K562 (cell line): Measurements from ENCODE around the gene LGALS12. TPM values are rescaled to one million over a fixed set of nuclear protein-coding genes. Genes with fewer than 3 reads are reported as not detected.

Experiments used
- BRF2 ChIP-seq: IDR thresholded peaks from 3 replicates; pipeline ENCODE4 v1.6.1; 2011; ENCODE audit warnings: borderline replicate concordance, mild to moderate bottlenecking; ENCODE audit not compliant: insufficient read length, insufficient read depth
- ELF1 ChIP-seq: fragments of 200-800 bp; sonication (Bioruptor generic); IDR thresholded peaks from 2 replicates; pipeline ENCODE4 v1.6.1; 2016; ENCODE audit warnings: missing genetic modification characterization, missing compliant biosample characterization
- IRF9 ChIP-seq: fragments of 450-650 bp; IDR thresholded peaks from 2 replicates; pipeline ENCODE4 v1.6.1; 2016; ENCODE audit warnings: missing biosample characterization, missing genetic modification characterization
- JUND ChIP-seq, 2 experiments: IDR thresholded peaks; 2 replicates in 1 of 2; 3 replicates in 1 of 2; pipeline ENCODE4 v1.6.1; 2011; ENCODE audit warnings: borderline replicate concordance in 2 of 2, low read depth in 2 of 2, low read length in 2 of 2, improper control_type of control experiment in 1 of 2, missing biosample characterization in 1 of 2, missing genetic modification characterization in 1 of 2, missing genetic modification reagents in 1 of 2
- MAFF ChIP-seq: IDR thresholded peaks from 2 replicates; pipeline ENCODE4 v1.6.1; 2012; ENCODE audit warnings: low read length, improper control_type of control experiment
- MTA3 ChIP-seq: fragments of 450-650 bp; formaldehyde crosslinking; IDR thresholded peaks from 2 replicates; pipeline ENCODE4 v1.6.1; 2017; ENCODE audit warnings: mild to moderate bottlenecking, borderline replicate concordance
- PML ChIP-seq: IDR thresholded peaks from 2 replicates; pipeline ENCODE4 v1.6.1; 2012; ENCODE audit warnings: low read length, inconsistent platforms
- PREB ChIP-seq: sonication (generic); formaldehyde crosslinking; IDR thresholded peaks from 2 replicates; pipeline ENCODE4 v1.8.1; 2023; ENCODE audit warnings: mild to moderate bottlenecking, missing genetic modification reagents
- TCF7 ChIP-seq: sonication (generic); IDR thresholded peaks from 2 replicates; pipeline ENCODE4 v1.6.1; 2016; ENCODE audit warnings: antibody characterized with exemption, borderline replicate concordance
- ZBTB17 ChIP-seq: fragments of 450-650 bp; formaldehyde crosslinking; IDR thresholded peaks from 2 replicates; pipeline ENCODE4 v1.4.0; 2020; ENCODE audit warnings: mild to moderate bottlenecking
- ZBTB34 ChIP-seq: fragments of 250-450 bp; sonication (Bioruptor Pico); IDR thresholded peaks from 2 replicates; pipeline ENCODE4 v1.8.0; 2021; ENCODE audit warnings: mild to moderate bottlenecking, moderate library complexity
- ZNF586 ChIP-seq: fragments of 450-650 bp; formaldehyde crosslinking; conservative IDR thresholded peaks from 2 replicates; pipeline ENCODE4 v1.4.0; 2020; ENCODE audit warnings: mild to moderate bottlenecking, moderate library complexity
- polyA plus RNA-seq, 8 experiments: library from polyadenylated mRNA; depleted of rRNA in 4 of 8; stranded (reverse) in 5 of 8; unstranded in 3 of 8; fragments of >200 nt; fragmentation: Nextera tagmentation in 2 of 8; fragmentation: Illumina TruSeq in 1 of 8; extraction: Ambion mirVana in 2 of 8; extraction: Trizol in 1 of 8; gene quantifications; 2 replicates each; pipeline versions ENCODE4 v1.2.1 to v1.2.3, GENCODE V29; 2011 to 2014; ENCODE audit warnings: inconsistent platforms in 1 of 8, missing spikeins in 1 of 8
- total RNA-seq, 7 experiments: library from RNA; depleted of rRNA in 6 of 7; stranded (reverse); fragments of >200 nt in 6 of 7; fragmentation: Illumina TruSeq in 2 of 7; extraction: Trizol in 2 of 7; gene quantifications; 2 replicates each; pipeline versions ENCODE4 v1.2.1 to v1.2.3, GENCODE V29; 2011 to 2021; ENCODE audit warnings: low replicate concordance in 1 of 7
- TF ChIP-seq, protein P1 (sequence below): sonication (generic); formaldehyde crosslinking; IDR thresholded peaks from 2 replicates; pipeline ENCODE4 v1.8.1; 2022; ENCODE audit warnings: missing genetic modification reagents
- TF ChIP-seq, protein P2 (sequence below): fragments of 250-450 bp; sonication (Bioruptor Pico); IDR thresholded peaks from 2 replicates; pipeline ENCODE4 v1.4.0; 2020; ENCODE audit warnings: borderline replicate concordance
- TF ChIP-seq, protein P3 (sequence below): sonication (generic); formaldehyde crosslinking; IDR thresholded peaks from 2 replicates; pipeline ENCODE4 v1.8.1; 2023; ENCODE audit warnings: mild to moderate bottlenecking, missing genetic modification reagents
- TF ChIP-seq, protein P4 (sequence below): sonication (generic); formaldehyde crosslinking; IDR thresholded peaks from 2 replicates; pipeline ENCODE4 v1.8.0; 2022; ENCODE audit warnings: mild to moderate bottlenecking, low read depth, missing genetic modification reagents

The LGALS12 gene
- total and polyA plus RNA-seq, 9 of the 15 experiments (the other 6 are each of a cell fraction or from before 2014, with no cell fraction given) = 0.66 to 8.0 (median 5.0) TPM

- TF ChIP-seq JUND (IDR thresholded peaks at IDR 0.05; ENCODE audit: borderline replicate concordance, low read depth, low read length) = peak; percentile 69; the same call in 1 of the 2 replicates
- TF ChIP-seq JUND (tag; IDR thresholded peaks at IDR 0.05; ENCODE audit: borderline replicate concordance, low read depth, low read length) = no peak; the same call in 2 of the 3 replicates
- peak; percentile 92 for TF ChIP-seq PML
- TF ChIP-seq, protein P1, sequence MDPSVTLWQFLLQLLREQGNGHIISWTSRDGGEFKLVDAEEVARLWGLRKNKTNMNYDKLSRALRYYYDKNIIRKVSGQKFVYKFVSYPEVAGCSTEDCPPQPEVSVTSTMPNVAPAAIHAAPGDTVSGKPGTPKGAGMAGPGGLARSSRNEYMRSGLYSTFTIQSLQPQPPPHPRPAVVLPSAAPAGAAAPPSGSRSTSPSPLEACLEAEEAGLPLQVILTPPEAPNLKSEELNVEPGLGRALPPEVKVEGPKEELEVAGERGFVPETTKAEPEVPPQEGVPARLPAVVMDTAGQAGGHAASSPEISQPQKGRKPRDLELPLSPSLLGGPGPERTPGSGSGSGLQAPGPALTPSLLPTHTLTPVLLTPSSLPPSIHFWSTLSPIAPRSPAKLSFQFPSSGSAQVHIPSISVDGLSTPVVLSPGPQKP (CRISPR knock-in tag) = no peak
- no peak for TF ChIP-seq TCF7
- no peak for TF ChIP-seq ZNF586 (CRISPR knock-in tag)
- no peak for TF ChIP-seq BRF2
- no peak for TF ChIP-seq ZBTB34 (CRISPR knock-in tag)
- TF ChIP-seq, protein P2, sequence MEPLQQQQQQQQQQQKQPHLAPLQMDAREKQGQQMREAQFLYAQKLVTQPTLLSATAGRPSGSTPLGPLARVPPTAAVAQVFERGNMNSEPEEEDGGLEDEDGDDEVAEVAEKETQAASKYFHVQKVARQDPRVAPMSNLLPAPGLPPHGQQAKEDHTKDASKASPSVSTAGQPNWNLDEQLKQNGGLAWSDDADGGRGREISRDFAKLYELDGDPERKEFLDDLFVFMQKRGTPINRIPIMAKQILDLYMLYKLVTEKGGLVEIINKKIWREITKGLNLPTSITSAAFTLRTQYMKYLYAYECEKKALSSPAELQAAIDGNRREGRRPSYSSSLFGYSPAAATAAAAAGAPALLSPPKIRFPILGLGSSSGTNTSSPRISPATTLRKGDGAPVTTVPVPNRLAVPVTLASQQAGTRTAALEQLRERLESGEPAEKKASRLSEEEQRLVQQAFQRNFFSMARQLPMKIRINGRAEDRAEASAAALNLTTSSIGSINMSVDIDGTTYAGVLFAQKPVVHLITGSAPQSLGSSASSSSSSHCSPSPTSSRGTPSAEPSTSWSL (CRISPR knock-in tag) = no peak
- no peak for TF ChIP-seq ELF1 (tag)
- TF ChIP-seq MAFF = no peak
- TF ChIP-seq, protein P3, sequence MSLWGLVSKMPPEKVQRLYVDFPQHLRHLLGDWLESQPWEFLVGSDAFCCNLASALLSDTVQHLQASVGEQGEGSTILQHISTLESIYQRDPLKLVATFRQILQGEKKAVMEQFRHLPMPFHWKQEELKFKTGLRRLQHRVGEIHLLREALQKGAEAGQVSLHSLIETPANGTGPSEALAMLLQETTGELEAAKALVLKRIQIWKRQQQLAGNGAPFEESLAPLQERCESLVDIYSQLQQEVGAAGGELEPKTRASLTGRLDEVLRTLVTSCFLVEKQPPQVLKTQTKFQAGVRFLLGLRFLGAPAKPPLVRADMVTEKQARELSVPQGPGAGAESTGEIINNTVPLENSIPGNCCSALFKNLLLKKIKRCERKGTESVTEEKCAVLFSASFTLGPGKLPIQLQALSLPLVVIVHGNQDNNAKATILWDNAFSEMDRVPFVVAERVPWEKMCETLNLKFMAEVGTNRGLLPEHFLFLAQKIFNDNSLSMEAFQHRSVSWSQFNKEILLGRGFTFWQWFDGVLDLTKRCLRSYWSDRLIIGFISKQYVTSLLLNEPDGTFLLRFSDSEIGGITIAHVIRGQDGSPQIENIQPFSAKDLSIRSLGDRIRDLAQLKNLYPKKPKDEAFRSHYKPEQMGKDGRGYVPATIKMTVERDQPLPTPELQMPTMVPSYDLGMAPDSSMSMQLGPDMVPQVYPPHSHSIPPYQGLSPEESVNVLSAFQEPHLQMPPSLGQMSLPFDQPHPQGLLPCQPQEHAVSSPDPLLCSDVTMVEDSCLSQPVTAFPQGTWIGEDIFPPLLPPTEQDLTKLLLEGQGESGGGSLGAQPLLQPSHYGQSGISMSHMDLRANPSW (CRISPR knock-in tag) = no peak
- no peak for TF ChIP-seq ZBTB17 (CRISPR knock-in tag)
- no peak for TF ChIP-seq IRF9 (tag)
- 0 out of 2 replicates have a peak, but pooled peaks have one; percentile 23 for TF ChIP-seq MTA3
- TF ChIP-seq, protein P4, sequence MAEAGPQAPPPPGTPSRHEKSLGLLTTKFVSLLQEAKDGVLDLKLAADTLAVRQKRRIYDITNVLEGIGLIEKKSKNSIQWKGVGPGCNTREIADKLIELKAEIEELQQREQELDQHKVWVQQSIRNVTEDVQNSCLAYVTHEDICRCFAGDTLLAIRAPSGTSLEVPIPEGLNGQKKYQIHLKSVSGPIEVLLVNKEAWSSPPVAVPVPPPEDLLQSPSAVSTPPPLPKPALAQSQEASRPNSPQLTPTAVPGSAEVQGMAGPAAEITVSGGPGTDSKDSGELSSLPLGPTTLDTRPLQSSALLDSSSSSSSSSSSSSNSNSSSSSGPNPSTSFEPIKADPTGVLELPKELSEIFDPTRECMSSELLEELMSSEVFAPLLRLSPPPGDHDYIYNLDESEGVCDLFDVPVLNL (CRISPR knock-in tag) = no peak
- TF ChIP-seq PREB (CRISPR knock-in tag) = no peak
These were observed 11.3 kb downstream of the LGALS12 start (continued) for GRCh38 chr11:63517156-63517555.
